Progenitor cell of endocrine pancreas (in vitro differentiated cells): Measurements from ENCODE around the gene HSPBP1. TPM values are rescaled to one million over a fixed set of nuclear protein-coding genes. Genes with fewer than 3 reads are reported as not detected.

Source experiments
- DNase-seq: peaks from one replicate; pipeline ENCODE4 v3.0.0; 2021; ENCODE audit warnings: low spot score; ENCODE audit not compliant: unreplicated experiment
- H3K27ac Mint-ChIP-seq: 2 replicates; pipeline ENCODE4 v1.8.0; 2021; ENCODE audit warnings: mild to moderate bottlenecking, moderate library complexity, mixed read lengths
- H3K27me3 Mint-ChIP-seq: 2 replicates; pipeline ENCODE4 v1.8.0; 2021; ENCODE audit warnings: mixed read lengths
- H3K36me3 Mint-ChIP-seq: 2 replicates; pipeline ENCODE4 v1.8.0; 2022; ENCODE audit warnings: mixed read lengths; ENCODE audit not compliant: insufficient read depth
- H3K4me1 Mint-ChIP-seq: 2 replicates; pipeline ENCODE4 v1.8.0; 2021; ENCODE audit warnings: low read depth, mixed read lengths
- H3K4me3 Mint-ChIP-seq: 2 replicates; pipeline ENCODE4 v1.8.0; 2021; ENCODE audit warnings: low read depth, mild to moderate bottlenecking, moderate library complexity, mixed read lengths
- H3K9me3 Mint-ChIP-seq: 2 replicates; pipeline ENCODE4 v1.8.0; 2021; ENCODE audit warnings: low read depth, mixed read lengths
- CTCF ChIP-seq: fragments of 200-600 bp; sonication (generic); IDR thresholded peaks from one replicate; pipeline ENCODE4 v1.5.0; 2021; ENCODE audit warnings: antibody characterized with exemption, mild to moderate bottlenecking; ENCODE audit not compliant: unreplicated experiment
- total RNA-seq: library from RNA; stranded (reverse); gene quantifications from 2 replicates; pipeline ENCODE4 v1.2.1, GENCODE V29; 2021

HSPBP1 gene
- total RNA-seq, 1 donor from 2014 or later = 46.1 TPM

DNA sequence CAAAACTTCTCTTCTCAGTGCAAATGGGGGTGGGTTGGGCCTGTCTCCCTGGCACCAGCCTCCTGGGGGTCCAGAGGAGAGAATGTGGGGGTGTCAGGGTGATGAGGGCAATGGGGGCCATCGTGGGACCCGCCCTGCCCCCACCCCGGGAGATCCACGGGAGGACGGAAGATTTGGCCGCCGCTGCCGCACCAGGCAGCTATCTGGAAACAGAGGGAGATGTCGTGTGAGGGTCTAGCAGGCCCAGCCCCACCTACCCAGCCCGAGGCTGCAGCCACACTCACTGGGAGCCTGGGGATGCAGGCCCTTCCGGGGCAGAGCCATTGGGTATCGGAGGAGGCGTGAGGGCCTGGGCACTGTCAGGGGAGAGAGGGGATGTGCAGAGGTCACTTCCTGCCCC lies 49.6 kb downstream of the HSPBP1 start:
- no peak for DNase-seq
- no peak for TF ChIP-seq CTCF
- peaks cover 14% of the 10 kb centered on the region for H3K4me1 Mint-ChIP-seq
- H3K27ac Mint-ChIP-seq = no peak overlapping the region
- no peak overlapping the region for H3K4me3 Mint-ChIP-seq
- no peaks in the 10 kb centered on the region for H3K9me3 Mint-ChIP-seq
- H3K27me3 Mint-ChIP-seq = no peaks in the 10 kb centered on the region
- H3K36me3 Mint-ChIP-seq = peaks cover 13% of the 10 kb centered on the region

DNA sequence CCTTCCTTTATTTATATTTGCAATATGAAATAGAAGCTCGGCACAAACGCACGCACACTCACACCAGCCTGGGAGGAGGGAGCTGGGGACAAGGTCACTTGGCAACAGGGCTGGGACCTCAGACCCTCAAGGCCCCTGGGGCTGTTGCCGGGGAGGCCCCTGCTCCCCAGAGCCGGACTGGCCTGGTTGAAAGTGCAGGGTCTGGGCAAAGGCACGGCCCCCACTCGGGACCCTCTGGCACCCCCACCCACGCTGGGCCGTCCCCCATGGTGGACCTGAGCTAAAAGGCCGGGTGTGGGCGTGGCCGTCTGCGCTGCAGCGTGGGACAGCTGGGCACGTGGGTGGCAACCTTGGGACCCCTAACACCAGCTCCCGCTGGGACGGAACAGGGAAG lies 50.1 kb downstream of the HSPBP1 start:
- no peak for DNase-seq
- no peaks in the 10 kb centered on the region for H3K27me3 Mint-ChIP-seq
- H3K36me3 Mint-ChIP-seq = peaks cover 10% of the 10 kb centered on the region
- H3K4me1 Mint-ChIP-seq = peaks cover 14% of the 10 kb centered on the region
- H3K27ac Mint-ChIP-seq = no peak overlapping the region
- no peak overlapping the region for H3K4me3 Mint-ChIP-seq
- TF ChIP-seq CTCF = no peak
- no peaks in the 10 kb centered on the region for H3K9me3 Mint-ChIP-seq

GRCh38 chr19:55229145-55229788 lies 50.6 kb downstream of the HSPBP1 start:
- H3K9me3 Mint-ChIP-seq = no peaks in the 10 kb centered on the region
- H3K27ac Mint-ChIP-seq = peak overlapping the region; percentile 54
- no peak for DNase-seq
- no peaks in the 10 kb centered on the region for H3K27me3 Mint-ChIP-seq
- H3K4me1 Mint-ChIP-seq = peaks cover 14% of the 10 kb centered on the region
- H3K36me3 Mint-ChIP-seq = peaks cover 6% of the 10 kb centered on the region
- TF ChIP-seq CTCF = no peak
- no peak overlapping the region for H3K4me3 Mint-ChIP-seq

- no peak for TF ChIP-seq CTCF
- Mint-ChIP-seq H3K36me3 (peaks cover 4% of the 10 kb centered on the region), H3K4me1 (peaks cover 14% of the 10 kb centered on the region), H3K4me3 (peak within 1 kb of the TSS; percentile 44), H3K27me3 (no peaks in the 10 kb centered on the region), H3K9me3 (no peaks in the 10 kb centered on the region), H3K27ac (peak within 1 kb of the TSS; percentile 82)
- DNase-seq = no peak
These were observed 51.4 kb downstream of the HSPBP1 start, which contains the start of gene TMEM86B for GRCh38 chr19:55228403-55229031. Gene TMEM86B (minus strand): TSS chr19:55228763. CDS start chr19:55228741, 22 bp downstream.

DNA sequence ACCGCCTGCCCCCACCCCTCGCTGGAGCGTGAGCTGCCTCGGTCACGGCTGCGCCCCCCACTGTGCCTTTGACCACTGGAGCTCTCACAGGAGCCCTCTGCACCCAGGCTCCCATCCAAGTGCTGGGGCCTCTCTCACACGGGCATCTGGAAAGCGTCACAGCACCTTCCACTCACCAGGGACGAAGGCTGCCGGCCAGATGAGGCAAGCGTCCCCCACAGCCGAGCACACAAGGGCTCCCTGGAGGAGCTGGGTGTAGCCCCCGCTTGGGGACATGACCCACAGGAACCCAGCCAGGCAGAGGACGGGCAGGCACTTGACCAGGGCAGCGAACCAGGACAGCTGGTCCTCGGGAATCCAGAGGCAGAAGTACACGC lies 51.9 kb downstream of the HSPBP1 start:
- H3K27me3 Mint-ChIP-seq = no peaks in the 10 kb centered on the region
- H3K9me3 Mint-ChIP-seq = no peaks in the 10 kb centered on the region
- H3K4me1 Mint-ChIP-seq = peaks cover 14% of the 10 kb centered on the region
- peak overlapping the region; percentile 82 for H3K27ac Mint-ChIP-seq
- peak overlapping the region; percentile 44 for H3K4me3 Mint-ChIP-seq
- peaks cover 5% of the 10 kb centered on the region for H3K36me3 Mint-ChIP-seq
- TF ChIP-seq CTCF = no peak
- DNase-seq = no peak
